Endodermal cell (in vitro differentiated cells): ENCODE results near the gene ANGPTL1. TPM values are rescaled to one million over a fixed set of nuclear protein-coding genes. Genes with fewer than 3 reads are reported as not detected.

Experiments used
- DNase-seq: peaks from one replicate; pipeline ENCODE4 v3.0.0-alpha.2; 2017
- H3K27ac ChIP-seq: 2 replicates; pipeline ENCODE4 v1.5.1; 2013; ENCODE audit warnings: mild to moderate bottlenecking, low read depth, low read length, moderate library complexity
- H3K27me3 ChIP-seq: 2 replicates; pipeline ENCODE4 v1.6.1; 2013; ENCODE audit warnings: mild to moderate bottlenecking, low read length, moderate library complexity; ENCODE audit not compliant: insufficient read depth, control insufficient read depth, poor library complexity, severe bottlenecking
- H3K36me3 ChIP-seq: 2 replicates; pipeline ENCODE4 v1.7.0; 2013; ENCODE audit warnings: mild to moderate bottlenecking, low read length, moderate library complexity; ENCODE audit not compliant: control insufficient read depth, insufficient read depth
- H3K4me1 ChIP-seq: one replicate; pipeline ENCODE4 v1.7.0; 2013; ENCODE audit warnings: low read length; ENCODE audit not compliant: control insufficient read depth, insufficient read depth
- H3K4me3 ChIP-seq: 2 replicates; pipeline ENCODE4 v1.5.1; 2013; ENCODE audit warnings: mild to moderate bottlenecking, low read length, moderate library complexity
- H3K9ac ChIP-seq: 2 replicates; pipeline ENCODE4 v1.6.1; 2013; ENCODE audit warnings: mild to moderate bottlenecking, low read length, moderate library complexity; ENCODE audit not compliant: poor library complexity, severe bottlenecking; ENCODE audit errors: extremely low read depth
- H3K9me3 ChIP-seq: 2 replicates; pipeline ENCODE4 v1.6.1; 2013; ENCODE audit warnings: mild to moderate bottlenecking, low read length, moderate library complexity; ENCODE audit not compliant: control insufficient read depth
- H3K27ac Mint-ChIP-seq: 2 replicates; pipeline ENCODE4 v1.8.0; 2020; ENCODE audit warnings: mixed read lengths
- H3K27me3 Mint-ChIP-seq: 2 replicates; pipeline ENCODE4 v1.8.0; 2021; ENCODE audit warnings: mild to moderate bottlenecking, mixed read lengths; ENCODE audit not compliant: insufficient read depth
- H3K36me3 Mint-ChIP-seq: 2 replicates; pipeline ENCODE4 v1.8.0; 2020; ENCODE audit warnings: low read depth, mixed read lengths
- H3K4me1 Mint-ChIP-seq: 2 replicates; pipeline ENCODE4 v1.8.0; 2020; ENCODE audit warnings: mixed read lengths
- H3K4me3 Mint-ChIP-seq: 2 replicates; pipeline ENCODE4 v1.8.0; 2020; ENCODE audit warnings: mild to moderate bottlenecking, moderate library complexity, mixed read lengths
- H3K9me3 Mint-ChIP-seq: 2 replicates; pipeline ENCODE4 v1.8.0; 2020; ENCODE audit warnings: mild to moderate bottlenecking, mixed read lengths
- CTCF ChIP-seq: fragments of 200-600 bp; sonication (generic); conservative IDR thresholded peaks from 2 replicates; pipeline ENCODE4 v1.5.0; 2021; ENCODE audit warnings: antibody characterized with exemption, mild to moderate bottlenecking
- WGBS, 2 experiments: methylation state at CpG; one replicate each; pipeline versions ENCODE4 v1.1.5 to v1.1.7; 2013; ENCODE audit warnings: missing lambda C conversion rate in 2 of 2, mixed read lengths in 1 of 2; ENCODE audit not compliant: insufficient coverage in 1 of 2, insufficient read length in 1 of 2; 5-methylcytosine and 5-hydroxymethylcytosine counted together
- total RNA-seq, 2 donors: library from RNA; stranded (reverse); fragmentation: NEBNext Ultra II Directional in 1 of 2; extraction: Animal tissue kit (Norgen Biotek cat#: 25700) in 1 of 2; gene quantifications; 2 replicates in 1 of 2; 3 replicates in 1 of 2; pipeline ENCODE4 v1.2.1, GENCODE V29; 2021

ANGPTL1 gene
- total RNA-seq, 2 donors from 2014 or later: not detected

DNA sequence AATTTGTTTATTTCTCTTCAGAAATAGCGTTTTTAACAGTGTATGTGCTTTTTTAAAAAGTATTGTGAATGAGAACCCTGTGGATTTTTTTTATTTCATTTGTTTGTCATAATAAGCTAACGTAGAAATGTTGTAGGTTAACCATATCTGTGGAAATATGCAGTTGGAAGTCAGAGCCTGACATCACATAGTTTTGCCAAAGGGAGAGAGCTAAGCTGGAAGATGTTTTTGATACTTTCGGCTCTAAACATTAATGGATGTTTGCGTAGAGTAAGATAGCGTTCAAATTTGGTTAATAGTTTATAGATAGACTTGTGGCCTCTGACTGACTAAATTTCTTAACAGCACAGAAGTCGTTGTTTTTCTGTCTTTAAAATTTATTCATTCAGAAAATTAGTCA lies 47.4 kb upstream of the ANGPTL1 start:
- no peak overlapping the region for H3K27ac Mint-ChIP-seq

GRCh38 chr1:178916448-178917174 lies 45.7 kb upstream of the ANGPTL1 start:
- H3K27ac ChIP-seq: no peak overlapping the region
- H3K9me3 ChIP-seq: no peaks in the 10 kb centered on the region
- Mint-ChIP-seq H3K27ac (peak overlapping the region; percentile 5), H3K9me3 (no peaks in the 10 kb centered on the region), H3K4me1 (peaks cover 42% of the 10 kb centered on the region), H3K36me3 (peaks cover 34% of the 10 kb centered on the region), H3K27me3 (no peaks in the 10 kb centered on the region), H3K4me3 (no peak overlapping the region)
- no peak for TF ChIP-seq CTCF
- H3K4me3 ChIP-seq: no peak overlapping the region
- WGBS, 2 experiments: 88% methylated on average over 2 to 5 of the region's 5 CpGs
- DNase-seq: no peak
- no peaks in the 10 kb centered on the region for H3K27me3 ChIP-seq
- H3K36me3 ChIP-seq: peaks cover 49% of the 10 kb centered on the region
- peaks cover 11% of the 10 kb centered on the region for H3K4me1 ChIP-seq
- H3K9ac ChIP-seq: no peak overlapping the region

More for the DNA sequence above, 47.4 kb upstream of the ANGPTL1 start:
- no peak for DNase-seq
- peaks cover 33% of the 10 kb centered on the region for H3K36me3 Mint-ChIP-seq
- Histone ChIP-seq H3K27ac (no peak overlapping the region), H3K9me3 (no peaks in the 10 kb centered on the region), H3K9ac (no peak overlapping the region), H3K27me3 (no peaks in the 10 kb centered on the region), H3K4me1 (peaks cover 11% of the 10 kb centered on the region), H3K36me3 (peaks cover 49% of the 10 kb centered on the region), H3K4me3 (no peak overlapping the region)
- H3K27me3 Mint-ChIP-seq: no peaks in the 10 kb centered on the region
- no peak for TF ChIP-seq CTCF
- WGBS, 2 experiments: 93 to 95% methylated on average over 4 to 6 of the region's 6 CpGs
- H3K4me3 Mint-ChIP-seq: no peak overlapping the region
- H3K4me1 Mint-ChIP-seq: peaks cover 37% of the 10 kb centered on the region
- no peaks in the 10 kb centered on the region for H3K9me3 Mint-ChIP-seq

DNA sequence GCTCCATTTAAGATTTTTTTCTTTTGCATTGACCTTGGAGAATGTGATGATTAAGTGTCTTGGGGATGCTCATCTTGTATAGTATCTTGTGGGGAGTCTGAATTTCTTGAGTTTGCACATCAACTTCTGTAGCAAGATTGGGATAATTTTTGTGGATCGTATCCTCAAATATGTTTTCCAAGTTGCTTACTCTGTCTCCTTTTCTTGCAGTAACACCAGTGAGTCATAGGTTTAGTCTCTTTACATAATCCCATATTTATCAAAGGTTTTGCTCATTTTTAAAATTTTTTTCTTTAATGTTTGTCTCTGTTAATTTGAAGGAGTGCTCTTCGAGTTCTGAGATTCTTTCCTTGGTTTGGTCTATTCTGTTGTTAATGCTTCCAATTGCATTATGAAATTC lies 41.7 kb upstream of the ANGPTL1 start:
- WGBS, 2 experiments: 95 to 100% methylated on average over 1 to 2 of the region's 2 CpGs
- H3K36me3 Mint-ChIP-seq: peaks cover 54% of the 10 kb centered on the region
- no peak overlapping the region for H3K27ac Mint-ChIP-seq

More for the DNA sequence above, 41.7 kb upstream of the ANGPTL1 start:
- Histone ChIP-seq H3K27me3 (no peaks in the 10 kb centered on the region), H3K27ac (no peak overlapping the region), H3K9ac (no peak overlapping the region), H3K9me3 (no peaks in the 10 kb centered on the region), H3K36me3 (peaks cover 47% of the 10 kb centered on the region), H3K4me1 (peaks cover 3% of the 10 kb centered on the region), H3K4me3 (no peak overlapping the region)
- no peak for DNase-seq
- H3K4me1 Mint-ChIP-seq: peaks cover 21% of the 10 kb centered on the region
- TF ChIP-seq CTCF: no peak
- no peak overlapping the region for H3K4me3 Mint-ChIP-seq
- H3K9me3 Mint-ChIP-seq: peaks cover 3% of the 10 kb centered on the region
- H3K27me3 Mint-ChIP-seq: no peaks in the 10 kb centered on the region
